WTC11 (cell line): Measurements from ENCODE around the gene ZBTB20. TPM values are rescaled to one million over a fixed set of nuclear protein-coding genes. Genes with fewer than 3 reads are reported as not detected.

Experiments
- ATAC-seq: fragments of 200-7000 bp; cut with Tn5 transposase; 2 replicates; pipeline ENCODE4 v1.10.0; 2021; ENCODE audit warnings: mild to moderate bottlenecking, moderate library complexity
- CTCF ChIA-PET: fragments of 300-600 bp; sonication (Branson Sonifier 250); formaldehyde crosslinking; loops from one replicate; lab custom pipeline; 2021; ENCODE audit warnings: antibody characterized with exemption; lab: Charles Lee
- POLR2A ChIA-PET: fragments of 350-600 bp; sonication (Branson Sonifier 250); formaldehyde crosslinking; loops from one replicate; lab custom pipeline; 2021; ENCODE audit warnings: antibody characterized with exemption; lab: Charles Lee
- DNase-seq: peaks from one replicate; pipeline ENCODE4 v3.0.0; 2021; ENCODE audit warnings: low spot score
- H3K27ac Mint-ChIP-seq: 2 replicates; pipeline ENCODE4 v1.8.0; 2021; ENCODE audit warnings: mixed read lengths
- H3K27me3 Mint-ChIP-seq: 2 replicates; pipeline ENCODE4 v1.8.0; 2021; ENCODE audit warnings: low read depth, mild to moderate bottlenecking, moderate library complexity, mixed read lengths
- H3K36me3 Mint-ChIP-seq: 2 replicates; pipeline ENCODE4 v1.8.0; 2021; ENCODE audit warnings: mixed read lengths
- H3K4me1 Mint-ChIP-seq: 2 replicates; pipeline ENCODE4 v1.8.0; 2022; ENCODE audit warnings: mixed read lengths
- H3K4me3 Mint-ChIP-seq: 2 replicates; pipeline ENCODE4 v1.8.0; 2021; ENCODE audit warnings: mild to moderate bottlenecking, moderate library complexity, mixed read lengths
- H3K9me3 Mint-ChIP-seq: 2 replicates; pipeline ENCODE4 v1.8.0; 2021; ENCODE audit warnings: mixed read lengths
- ATF1 ChIP-seq: sonication (generic); formaldehyde crosslinking; IDR thresholded peaks from 2 replicates; pipeline ENCODE4 v1.8.1; 2023; ENCODE audit warnings: mild to moderate bottlenecking, moderate library complexity, missing genetic modification reagents
- ELF4 ChIP-seq: sonication (generic); formaldehyde crosslinking; IDR thresholded peaks from 2 replicates; pipeline ENCODE4 v1.8.1; 2022; ENCODE audit warnings: low read depth, mild to moderate bottlenecking, moderate library complexity, missing genetic modification reagents
- ESRRA ChIP-seq: sonication (generic); formaldehyde crosslinking; IDR thresholded peaks from 2 replicates; pipeline ENCODE4 v1.8.1; 2022; ENCODE audit warnings: mild to moderate bottlenecking, missing genetic modification reagents, borderline replicate concordance
- FOXJ3 ChIP-seq: sonication (generic); formaldehyde crosslinking; IDR thresholded peaks from 2 replicates; pipeline ENCODE4 v1.9.0; 2021; ENCODE audit warnings: missing genetic modification reagents, mild to moderate bottlenecking, borderline replicate concordance
- HMGA2 ChIP-seq: fragments of 250-450 bp; sonication (Bioruptor Pico); IDR thresholded peaks from 2 replicates; pipeline ENCODE4 v1.4.0; 2021; ENCODE audit warnings: mild to moderate bottlenecking, moderate library complexity
- OVOL2 ChIP-seq: fragments of 250-450 bp; sonication (Bioruptor Pico); IDR thresholded peaks from 2 replicates; pipeline ENCODE4 v1.9.0; 2021; ENCODE audit warnings: mild to moderate bottlenecking, borderline replicate concordance
- ZNF263 ChIP-seq: sonication (generic); formaldehyde crosslinking; IDR thresholded peaks from 2 replicates; pipeline ENCODE4 v1.8.1; 2022; ENCODE audit warnings: low read depth, mild to moderate bottlenecking, moderate library complexity, missing genetic modification reagents
- ZNF396 ChIP-seq: fragments of 250-450 bp; sonication (Bioruptor Pico); IDR thresholded peaks from 2 replicates; pipeline ENCODE4 v1.8.0; 2021; ENCODE audit warnings: mild to moderate bottlenecking, moderate library complexity, borderline replicate concordance
- ZNF423 ChIP-seq: fragments of 250-450 bp; sonication (Bioruptor Pico); IDR thresholded peaks from 2 replicates; pipeline ENCODE4 v2.1.2; 2022; ENCODE audit warnings: mild to moderate bottlenecking, moderate library complexity
- ZNF671 ChIP-seq: fragments of 250-450 bp; sonication (Bioruptor Pico); IDR thresholded peaks from 2 replicates; pipeline ENCODE4 v1.8.0; 2021; ENCODE audit warnings: mild to moderate bottlenecking
- total RNA-seq: library from RNA; stranded (reverse); gene quantifications from 3 replicates; pipeline ENCODE4 v1.2.3, GENCODE V29; 2021
- TF ChIP-seq, protein P1 (sequence below): sonication (generic); formaldehyde crosslinking; IDR thresholded peaks from 2 replicates; pipeline ENCODE4 v1.8.1; 2023; ENCODE audit warnings: mild to moderate bottlenecking, missing genetic modification reagents
- TF ChIP-seq, protein P2 (sequence below): sonication (generic); formaldehyde crosslinking; IDR thresholded peaks from 2 replicates; pipeline ENCODE4 v1.8.0; 2023; ENCODE audit warnings: mild to moderate bottlenecking, missing genetic modification reagents
- TF ChIP-seq, protein P3 (sequence below): sonication (generic); formaldehyde crosslinking; IDR thresholded peaks from 2 replicates; pipeline ENCODE4 v1.8.0; 2023; ENCODE audit warnings: missing genetic modification reagents, mild to moderate bottlenecking, borderline replicate concordance
- TF ChIP-seq, protein P4 (sequence below): fragments of 250-450 bp; sonication (Bioruptor Pico); conservative IDR thresholded peaks from 2 replicates; pipeline ENCODE4 v1.9.0; 2021; ENCODE audit warnings: mild to moderate bottlenecking
- TF ChIP-seq, protein P5 (sequence below): sonication (generic); formaldehyde crosslinking; IDR thresholded peaks from 2 replicates; pipeline ENCODE4 v1.8.0; 2022; ENCODE audit warnings: mild to moderate bottlenecking, missing genetic modification reagents

ZBTB20 gene
- total RNA-seq, 1 experiment from 2014 or later: 1.5 TPM

DNA sequence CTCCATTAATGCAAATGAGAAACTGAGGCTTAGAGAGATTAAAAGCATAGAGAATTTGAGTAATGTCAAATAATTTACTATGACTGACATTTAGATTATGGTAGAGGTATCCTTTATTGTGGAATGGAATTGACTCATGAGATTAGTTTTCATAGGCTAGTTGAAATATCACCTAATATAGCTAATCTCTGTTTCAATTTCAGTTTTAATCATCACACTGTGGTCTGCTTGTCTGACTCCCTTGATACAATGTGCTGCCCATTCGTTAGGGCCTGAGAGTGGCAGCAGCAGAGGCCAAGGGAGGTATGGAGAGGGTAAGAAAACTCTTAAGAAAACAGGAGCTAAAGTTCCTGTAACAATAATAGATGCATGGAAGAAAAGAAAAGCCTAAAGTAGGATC is 13.2 kb upstream of the ZBTB20 start:
- ChIA-PET CTCF (no interaction called here), POLR2A (no interaction called here)
- peaks cover 24% of the 10 kb centered on the region for H3K9me3 Mint-ChIP-seq
- no peak for DNase-seq
- no peaks in the 10 kb centered on the region for H3K27me3 Mint-ChIP-seq
- H3K4me1 Mint-ChIP-seq: peaks cover 23% of the 10 kb centered on the region
- no peak overlapping the region for H3K4me3 Mint-ChIP-seq
- TF ChIP-seq ZNF263 (CRISPR knock-in tag): no peak
- no peak for TF ChIP-seq ELF4 (CRISPR knock-in tag)
- TF ChIP-seq ZNF423: no peak
- no peak for TF ChIP-seq FOXJ3
- no peak for TF ChIP-seq ZNF396
- TF ChIP-seq ATF1 (CRISPR knock-in tag): no peak
- TF ChIP-seq ESRRA (CRISPR knock-in tag): no peak
- TF ChIP-seq, protein P1, sequence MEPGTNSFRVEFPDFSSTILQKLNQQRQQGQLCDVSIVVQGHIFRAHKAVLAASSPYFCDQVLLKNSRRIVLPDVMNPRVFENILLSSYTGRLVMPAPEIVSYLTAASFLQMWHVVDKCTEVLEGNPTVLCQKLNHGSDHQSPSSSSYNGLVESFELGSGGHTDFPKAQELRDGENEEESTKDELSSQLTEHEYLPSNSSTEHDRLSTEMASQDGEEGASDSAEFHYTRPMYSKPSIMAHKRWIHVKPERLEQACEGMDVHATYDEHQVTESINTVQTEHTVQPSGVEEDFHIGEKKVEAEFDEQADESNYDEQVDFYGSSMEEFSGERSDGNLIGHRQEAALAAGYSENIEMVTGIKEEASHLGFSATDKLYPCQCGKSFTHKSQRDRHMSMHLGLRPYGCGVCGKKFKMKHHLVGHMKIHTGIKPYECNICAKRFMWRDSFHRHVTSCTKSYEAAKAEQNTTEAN: no peak
- TF ChIP-seq, protein P2, sequence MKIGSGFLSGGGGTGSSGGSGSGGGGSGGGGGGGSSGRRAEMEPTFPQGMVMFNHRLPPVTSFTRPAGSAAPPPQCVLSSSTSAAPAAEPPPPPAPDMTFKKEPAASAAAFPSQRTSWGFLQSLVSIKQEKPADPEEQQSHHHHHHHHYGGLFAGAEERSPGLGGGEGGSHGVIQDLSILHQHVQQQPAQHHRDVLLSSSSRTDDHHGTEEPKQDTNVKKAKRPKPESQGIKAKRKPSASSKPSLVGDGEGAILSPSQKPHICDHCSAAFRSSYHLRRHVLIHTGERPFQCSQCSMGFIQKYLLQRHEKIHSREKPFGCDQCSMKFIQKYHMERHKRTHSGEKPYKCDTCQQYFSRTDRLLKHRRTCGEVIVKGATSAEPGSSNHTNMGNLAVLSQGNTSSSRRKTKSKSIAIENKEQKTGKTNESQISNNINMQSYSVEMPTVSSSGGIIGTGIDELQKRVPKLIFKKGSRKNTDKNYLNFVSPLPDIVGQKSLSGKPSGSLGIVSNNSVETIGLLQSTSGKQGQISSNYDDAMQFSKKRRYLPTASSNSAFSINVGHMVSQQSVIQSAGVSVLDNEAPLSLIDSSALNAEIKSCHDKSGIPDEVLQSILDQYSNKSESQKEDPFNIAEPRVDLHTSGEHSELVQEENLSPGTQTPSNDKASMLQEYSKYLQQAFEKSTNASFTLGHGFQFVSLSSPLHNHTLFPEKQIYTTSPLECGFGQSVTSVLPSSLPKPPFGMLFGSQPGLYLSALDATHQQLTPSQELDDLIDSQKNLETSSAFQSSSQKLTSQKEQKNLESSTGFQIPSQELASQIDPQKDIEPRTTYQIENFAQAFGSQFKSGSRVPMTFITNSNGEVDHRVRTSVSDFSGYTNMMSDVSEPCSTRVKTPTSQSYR (CRISPR knock-in tag): no peak
- TF ChIP-seq, protein P3, sequence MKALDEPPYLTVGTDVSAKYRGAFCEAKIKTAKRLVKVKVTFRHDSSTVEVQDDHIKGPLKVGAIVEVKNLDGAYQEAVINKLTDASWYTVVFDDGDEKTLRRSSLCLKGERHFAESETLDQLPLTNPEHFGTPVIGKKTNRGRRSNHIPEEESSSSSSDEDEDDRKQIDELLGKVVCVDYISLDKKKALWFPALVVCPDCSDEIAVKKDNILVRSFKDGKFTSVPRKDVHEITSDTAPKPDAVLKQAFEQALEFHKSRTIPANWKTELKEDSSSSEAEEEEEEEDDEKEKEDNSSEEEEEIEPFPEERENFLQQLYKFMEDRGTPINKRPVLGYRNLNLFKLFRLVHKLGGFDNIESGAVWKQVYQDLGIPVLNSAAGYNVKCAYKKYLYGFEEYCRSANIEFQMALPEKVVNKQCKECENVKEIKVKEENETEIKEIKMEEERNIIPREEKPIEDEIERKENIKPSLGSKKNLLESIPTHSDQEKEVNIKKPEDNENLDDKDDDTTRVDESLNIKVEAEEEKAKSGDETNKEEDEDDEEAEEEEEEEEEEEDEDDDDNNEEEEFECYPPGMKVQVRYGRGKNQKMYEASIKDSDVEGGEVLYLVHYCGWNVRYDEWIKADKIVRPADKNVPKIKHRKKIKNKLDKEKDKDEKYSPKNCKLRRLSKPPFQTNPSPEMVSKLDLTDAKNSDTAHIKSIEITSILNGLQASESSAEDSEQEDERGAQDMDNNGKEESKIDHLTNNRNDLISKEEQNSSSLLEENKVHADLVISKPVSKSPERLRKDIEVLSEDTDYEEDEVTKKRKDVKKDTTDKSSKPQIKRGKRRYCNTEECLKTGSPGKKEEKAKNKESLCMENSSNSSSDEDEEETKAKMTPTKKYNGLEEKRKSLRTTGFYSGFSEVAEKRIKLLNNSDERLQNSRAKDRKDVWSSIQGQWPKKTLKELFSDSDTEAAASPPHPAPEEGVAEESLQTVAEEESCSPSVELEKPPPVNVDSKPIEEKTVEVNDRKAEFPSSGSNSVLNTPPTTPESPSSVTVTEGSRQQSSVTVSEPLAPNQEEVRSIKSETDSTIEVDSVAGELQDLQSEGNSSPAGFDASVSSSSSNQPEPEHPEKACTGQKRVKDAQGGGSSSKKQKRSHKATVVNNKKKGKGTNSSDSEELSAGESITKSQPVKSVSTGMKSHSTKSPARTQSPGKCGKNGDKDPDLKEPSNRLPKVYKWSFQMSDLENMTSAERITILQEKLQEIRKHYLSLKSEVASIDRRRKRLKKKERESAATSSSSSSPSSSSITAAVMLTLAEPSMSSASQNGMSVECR: no peak
- TF ChIP-seq OVOL2 (CRISPR knock-in tag): no peak
- TF ChIP-seq, all 79 proteins: peak for 0
- ATAC-seq: no peak
- Mint-ChIP-seq H3K27ac (no peak overlapping the region), H3K36me3 (peaks cover 21% of the 10 kb centered on the region)

DNA sequence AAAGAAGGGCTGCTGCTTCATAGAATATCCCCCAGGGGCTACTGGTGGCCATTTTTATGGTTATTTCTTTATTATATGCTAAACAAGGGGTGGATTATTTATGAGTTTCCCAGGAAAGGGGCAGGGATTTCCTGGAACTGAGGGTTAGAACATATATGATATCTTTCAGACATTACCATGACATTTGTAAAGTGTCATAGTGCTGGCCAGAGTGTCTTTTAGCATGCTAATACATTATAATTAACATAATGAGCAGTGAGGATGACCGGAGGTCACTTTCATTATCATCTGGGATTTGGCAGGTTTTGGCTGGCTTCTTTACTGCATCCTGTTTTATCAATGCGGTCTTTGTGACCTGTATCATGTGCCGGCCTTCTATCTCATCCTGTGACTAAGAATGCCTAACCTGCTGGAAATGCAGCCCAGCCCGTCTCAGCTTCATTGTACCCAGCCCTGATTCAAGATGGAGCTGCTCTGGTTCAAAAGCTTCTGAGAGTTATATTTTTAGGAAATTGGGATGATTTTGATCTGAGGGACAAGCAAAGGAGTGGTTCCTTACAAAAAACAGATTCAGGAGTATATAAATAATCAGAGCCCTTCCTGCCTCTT is 9.1 kb upstream of the ZBTB20 start:
- Mint-ChIP-seq H3K36me3 (peaks cover 21% of the 10 kb centered on the region), H3K27me3 (no peaks in the 10 kb centered on the region), H3K4me3 (no peak overlapping the region), H3K4me1 (peaks cover 25% of the 10 kb centered on the region), H3K9me3 (peaks cover 30% of the 10 kb centered on the region), H3K27ac (no peak overlapping the region)
- POLR2A ChIA-PET: no interaction called here
- CTCF ChIA-PET: no interaction called here
- ATAC-seq (peak; percentile 53), DNase-seq (no peak)
- no peak for TF ChIP-seq ZNF671 (CRISPR knock-in tag)
- TF ChIP-seq, protein P4, sequence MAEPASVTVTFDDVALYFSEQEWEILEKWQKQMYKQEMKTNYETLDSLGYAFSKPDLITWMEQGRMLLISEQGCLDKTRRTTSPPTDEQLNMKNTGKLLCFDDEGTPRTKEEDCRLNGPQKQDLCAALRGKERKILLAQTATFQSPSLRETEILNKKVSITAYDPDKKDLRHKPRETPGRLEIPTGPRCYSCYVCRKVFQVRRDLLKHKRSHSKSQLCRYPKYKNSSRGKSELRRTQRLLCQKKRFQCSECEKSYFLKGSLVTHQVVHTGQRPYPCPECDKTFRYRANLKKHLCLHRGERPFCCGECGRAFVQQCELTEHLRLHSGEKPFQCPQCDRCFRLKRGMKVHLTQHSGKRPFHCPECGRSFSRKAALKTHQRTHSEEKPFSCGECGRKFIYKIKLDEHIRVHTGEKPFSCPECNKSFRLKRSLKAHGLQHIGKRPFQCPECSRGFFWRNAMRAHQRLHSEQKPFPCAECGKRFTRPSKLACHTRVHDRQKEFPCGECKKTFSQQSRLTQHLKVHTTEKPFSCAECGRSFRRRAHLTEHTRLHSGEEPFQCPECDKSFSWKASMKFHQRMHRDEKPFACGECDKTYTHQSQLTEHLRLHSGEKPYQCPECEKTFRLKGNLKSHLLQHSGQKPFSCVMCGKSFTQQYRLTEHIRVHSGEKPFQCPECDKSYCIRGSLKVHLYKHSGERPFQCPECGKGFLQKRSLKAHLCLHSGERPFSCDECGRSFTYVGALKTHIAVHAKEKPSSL: no peak
- TF ChIP-seq, protein P2 (CRISPR knock-in tag): no peak
- TF ChIP-seq, protein P3: no peak
- TF ChIP-seq, protein P5, sequence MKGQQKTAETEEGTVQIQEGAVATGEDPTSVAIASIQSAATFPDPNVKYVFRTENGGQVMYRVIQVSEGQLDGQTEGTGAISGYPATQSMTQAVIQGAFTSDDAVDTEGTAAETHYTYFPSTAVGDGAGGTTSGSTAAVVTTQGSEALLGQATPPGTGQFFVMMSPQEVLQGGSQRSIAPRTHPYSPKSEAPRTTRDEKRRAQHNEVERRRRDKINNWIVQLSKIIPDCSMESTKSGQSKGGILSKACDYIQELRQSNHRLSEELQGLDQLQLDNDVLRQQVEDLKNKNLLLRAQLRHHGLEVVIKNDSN (CRISPR knock-in tag): no peak
- no peak for TF ChIP-seq HMGA2
